Small intestine (tissue), 7 donors: ENCODE results near the gene S1PR1. TPM values are rescaled to one million over a fixed set of nuclear protein-coding genes. Genes with fewer than 3 reads are reported as not detected.
A peak's percentile ranks its signal among the peaks of the same experiment; 100 is the strongest.
"Not testable (repeated sequence)": the region's sequence is repeated elsewhere in the genome, so short reads cannot be mapped to it uniquely, and the experiment has no call there.

ENCODE experiments used
- DNase-seq, 2 donors: peaks; one replicate each; pipeline versions ENCODE4 v3.0.0 to v3.0.0-alpha.2; 2013
- FAIRE-seq: peaks from 2 replicates; lab custom pipeline; 2012; peaks lifted over from hg19 to GRCh38; lab: Jason Lieb, UNC
- H3K27ac ChIP-seq, 3 donors: one replicate each; pipeline ENCODE4 v1.5.1; 2013; ENCODE audit warnings: low read length in 2 of 3, mild to moderate bottlenecking in 2 of 3, control low read depth in 1 of 3, inconsistent platforms in 1 of 3, low read depth in 1 of 3, moderate library complexity in 1 of 3
- H3K27me3 ChIP-seq, 3 donors: one replicate each; pipeline ENCODE4 v1.6.1; 2013; ENCODE audit warnings: low read length in 3 of 3, inconsistent platforms in 1 of 3; ENCODE audit not compliant: control insufficient read depth in 3 of 3, insufficient read depth in 3 of 3
- H3K36me3 ChIP-seq, 3 donors: one replicate each; pipeline ENCODE4 v1.6.1; 2013; ENCODE audit warnings: low read length in 3 of 3, inconsistent platforms in 1 of 3, low read depth in 1 of 3, mild to moderate bottlenecking in 1 of 3, moderate library complexity in 1 of 3; ENCODE audit not compliant: control insufficient read depth in 3 of 3, insufficient read depth in 2 of 3
- H3K4me1 ChIP-seq, 3 donors: one replicate each; pipeline ENCODE4 v1.6.1; 2013; ENCODE audit warnings: low read length in 2 of 3, inconsistent platforms in 1 of 3, low read depth in 1 of 3, mild to moderate bottlenecking in 1 of 3, moderate library complexity in 1 of 3; ENCODE audit not compliant: control insufficient read depth in 3 of 3, insufficient read depth in 2 of 3
- H3K4me3 ChIP-seq, 3 donors: one replicate each; pipeline ENCODE4 v1.5.1; 2013; ENCODE audit warnings: low read length in 3 of 3, control low read depth in 1 of 3, inconsistent platforms in 1 of 3, low read depth in 1 of 3, mild to moderate bottlenecking in 1 of 3, moderate library complexity in 1 of 3
- H3K9me3 ChIP-seq, 2 donors: one replicate each; pipeline ENCODE4 v1.6.1; 2013; ENCODE audit warnings: low read depth in 1 of 2, low read length in 1 of 2; ENCODE audit not compliant: control insufficient read depth in 2 of 2, insufficient read depth in 1 of 2
- WGBS, 3 donors: extraction: QIAGEN DNeasy Blood & Tissue Kit; methylation state at CpG; one replicate each; pipeline ENCODE4 v1.1.7; 2013; 5-methylcytosine and 5-hydroxymethylcytosine counted together
- polyA plus RNA-seq, 4 donors: library from polyadenylated mRNA; stranded (reverse) in 3 of 4; unstranded in 1 of 4; fragments of 200-250 nt in 3 of 4; fragments of 120-200 nt in 1 of 4; gene quantifications; one replicate each; pipeline versions ENCODE4 v1.2.1 to v1.2.3, GENCODE V29; 2013
- donor health status: healthy with polysubstance abuse.
- donor health status: control.
- donor health status: control.
- donor health status: Bipolar disorder and iron deficiency.
- donor health status: healthy.

S1PR1 gene
- polyA plus RNA-seq, 4 donors: 0.45 to 42.4 (median 4.6) TPM

GRCh38 chr1:101207891-101208290 is 28.9 kb upstream of the S1PR1 start:
- Histone ChIP-seq H3K36me3 (no peaks in the 10 kb centered on the region), H3K27me3 (no peaks in the 10 kb centered on the region), H3K4me1 (no peaks in the 10 kb centered on the region), H3K27ac (no peak overlapping the region), H3K4me3 (no peak overlapping the region), H3K9me3 (no peaks in the 10 kb centered on the region)
- FAIRE-seq: no peak
- DNase-seq: no peak
- WGBS, 3 donors: 82 to 95% (median 93%) methylated on average over 2 of the region's 2 CpGs

GRCh38 chr1:101215363-101216011 is 21.3 kb upstream of the S1PR1 start:
- DNase-seq (no peak), FAIRE-seq (no peak)
- Histone ChIP-seq H3K4me1 (no peaks in the 10 kb centered on the region), H3K27ac (no peak overlapping the region), H3K9me3 (no peaks in the 10 kb centered on the region), H3K4me3 (no peak overlapping the region), H3K27me3 (no peaks in the 10 kb centered on the region), H3K36me3 (no peaks in the 10 kb centered on the region)
- WGBS, 3 donors: 76 to 91% (median 84%) methylated on average over 6 of the region's 6 CpGs

- Histone ChIP-seq H3K9me3 (no peaks in the 10 kb centered on the region), H3K36me3 (no peaks in the 10 kb centered on the region), H3K4me1 (no peaks in the 10 kb centered on the region), H3K4me3 (no peak overlapping the region), H3K27ac (no peak overlapping the region), H3K27me3 (no peaks in the 10 kb centered on the region)
- WGBS, 3 donors: 17 to 49% (median 17%) methylated on average over 2 of the region's 2 CpGs
- FAIRE-seq: no peak
- peak in 1 of 2 donors; percentile 62 for DNase-seq
Observed at GRCh38 chr1:101216623-101217022, 20.2 kb upstream of the S1PR1 start.

GRCh38 chr1:101217148-101217547 is 19.7 kb upstream of the S1PR1 start:
- Histone ChIP-seq H3K27ac (no peak overlapping the region), H3K9me3 (no peaks in the 10 kb centered on the region), H3K4me1 (no peaks in the 10 kb centered on the region), H3K36me3 (no peaks in the 10 kb centered on the region), H3K4me3 (no peak overlapping the region), H3K27me3 (no peaks in the 10 kb centered on the region)
- WGBS, 3 donors: 56 to 72% (median 66%) methylated on average over 3 of the region's 3 CpGs
- no peak for FAIRE-seq
- no peak for DNase-seq

- not testable (repeated sequence) for H3K4me3 ChIP-seq, H3K27ac ChIP-seq, DNase-seq, H3K27me3 ChIP-seq, H3K4me1 ChIP-seq, H3K36me3 ChIP-seq, H3K9me3 ChIP-seq, FAIRE-seq
- 83 to 93% (median 86%) methylated on average over 6 of the region's 6 CpGs for WGBS, 3 donors
Observed at GRCh38 chr1:101218968-101219367, 17.9 kb upstream of the S1PR1 start.

- Histone ChIP-seq H3K4me1 (no peaks in the 10 kb centered on the region), H3K27me3 (no peaks in the 10 kb centered on the region), H3K4me3 (no peak overlapping the region), H3K36me3 (no peaks in the 10 kb centered on the region), H3K27ac (no peak overlapping the region), H3K9me3 (peaks cover 0 to under 1% of the 10 kb centered on the region in 2 donors)
- DNase-seq (no peak), FAIRE-seq (no peak)
- WGBS, 3 donors: 79 to 89% (median 83%) methylated on average over 11 of the region's 11 CpGs
Observed at GRCh38 chr1:101219924-101220870, 16.6 kb upstream of the S1PR1 start.

- Histone ChIP-seq H3K27me3 (no peaks in the 10 kb centered on the region), H3K4me1 (no peaks in the 10 kb centered on the region), H3K4me3 (no peak overlapping the region), H3K36me3 (no peaks in the 10 kb centered on the region), H3K27ac (no peak overlapping the region), H3K9me3 (peaks cover 0 to 2% of the 10 kb centered on the region in 2 donors)
- no peak for DNase-seq
- no peak for FAIRE-seq
- WGBS, 3 donors: 90 to 91% (median 90%) methylated on average over 4 of the region's 4 CpGs
Observed at GRCh38 chr1:101220906-101221305, 15.9 kb upstream of the S1PR1 start.

- Histone ChIP-seq H3K27me3 (no peaks in the 10 kb centered on the region), H3K36me3 (no peaks in the 10 kb centered on the region), H3K4me3 (no peak overlapping the region), H3K27ac (no peak overlapping the region), H3K4me1 (no peaks in the 10 kb centered on the region), H3K9me3 (peaks cover 0 to 2% of the 10 kb centered on the region in 2 donors)
- DNase-seq (no peak), FAIRE-seq (no peak)
- WGBS, 3 donors: 80 to 100% (median 88%) methylated on average over 1 of the region's 1 CpG
Observed at GRCh38 chr1:101221945-101222429, 14.8 kb upstream of the S1PR1 start.
